CD4-positive, alpha-beta T cell treated with Interleukin-2 at 100 ng/mL for 4 hours (primary cell): ENCODE data around the gene HSD11B2.

Experiments
- DNase-seq: peaks from one replicate; pipeline ENCODE4 v3.0.0-alpha.2; 2020; ENCODE audit warnings: low spot score

The HSD11B2 gene

DNA sequence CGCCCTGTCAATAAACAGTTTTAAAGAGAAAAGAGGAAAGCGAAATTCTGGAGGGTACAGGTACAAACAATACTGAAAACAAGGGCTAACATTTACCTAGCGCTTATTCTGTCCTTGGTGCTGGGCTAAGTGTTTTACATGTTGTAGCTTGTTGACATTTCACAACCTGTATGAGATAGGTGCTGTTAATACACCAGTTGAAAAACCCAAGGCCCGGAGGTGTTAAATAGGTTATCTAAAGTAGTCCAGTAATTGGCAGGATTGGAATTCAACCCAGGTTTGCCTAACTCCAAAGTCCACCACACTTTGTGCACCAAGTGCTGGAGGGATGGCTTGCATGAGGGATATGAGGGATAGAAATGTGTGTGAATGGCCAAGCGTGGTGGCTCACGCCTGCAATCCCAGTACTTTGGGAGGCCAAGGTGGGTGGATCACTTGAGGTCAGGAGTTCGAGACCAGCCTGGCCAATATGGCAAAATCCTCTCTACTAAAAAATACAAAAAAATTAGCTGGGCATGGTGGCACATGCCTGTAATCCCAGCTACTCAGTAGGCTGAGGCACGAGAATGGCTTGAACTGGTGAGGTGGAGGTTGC, 47.1 kb downstream of the HSD11B2 start:
- DNase-seq: no peak

DNA sequence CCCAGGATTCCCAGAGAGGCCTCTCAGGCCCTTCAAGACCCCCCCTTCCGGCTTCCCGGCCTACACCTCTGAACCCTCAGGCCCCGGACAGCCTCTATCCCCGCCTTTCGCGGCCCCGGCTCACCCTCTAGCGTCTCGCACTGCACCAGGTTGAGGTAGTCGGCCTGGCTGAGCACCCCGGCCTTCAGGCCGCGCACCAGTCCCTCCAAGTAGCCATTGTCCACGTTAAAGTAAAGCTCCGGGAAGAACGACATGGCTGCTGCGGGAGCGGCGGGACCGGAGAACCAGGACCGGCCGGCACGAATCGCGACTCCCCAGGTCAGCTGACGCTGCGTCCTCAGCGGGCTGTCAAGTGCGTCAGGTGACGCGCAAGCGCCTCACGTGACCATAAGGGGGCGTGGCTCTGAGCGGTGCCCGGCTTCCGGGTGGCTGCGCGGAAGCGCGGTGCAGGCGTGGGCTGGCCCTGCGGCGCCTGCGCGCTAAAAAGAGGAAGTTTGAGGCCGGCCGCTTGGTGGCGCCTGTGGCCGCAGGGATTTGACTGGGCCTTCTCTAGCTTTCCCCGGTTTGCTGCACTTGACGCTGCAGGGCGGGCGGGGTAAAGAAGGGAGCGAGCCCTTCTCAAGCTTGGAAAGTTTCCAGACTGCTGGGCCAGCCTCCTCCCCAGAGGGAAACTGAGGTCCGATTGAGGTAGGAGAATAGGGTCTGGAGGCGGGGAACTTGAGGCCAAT, 50.1 kb downstream of the HSD11B2 start, which contains the start of gene ATP6V0D1:
ATP6V0D1 (minus strand) TSS at position 325 of the 728 bp plus-strand sequence; CDS start at position 254, 71 bp downstream.
- peak; percentile 98 for DNase-seq

DNA sequence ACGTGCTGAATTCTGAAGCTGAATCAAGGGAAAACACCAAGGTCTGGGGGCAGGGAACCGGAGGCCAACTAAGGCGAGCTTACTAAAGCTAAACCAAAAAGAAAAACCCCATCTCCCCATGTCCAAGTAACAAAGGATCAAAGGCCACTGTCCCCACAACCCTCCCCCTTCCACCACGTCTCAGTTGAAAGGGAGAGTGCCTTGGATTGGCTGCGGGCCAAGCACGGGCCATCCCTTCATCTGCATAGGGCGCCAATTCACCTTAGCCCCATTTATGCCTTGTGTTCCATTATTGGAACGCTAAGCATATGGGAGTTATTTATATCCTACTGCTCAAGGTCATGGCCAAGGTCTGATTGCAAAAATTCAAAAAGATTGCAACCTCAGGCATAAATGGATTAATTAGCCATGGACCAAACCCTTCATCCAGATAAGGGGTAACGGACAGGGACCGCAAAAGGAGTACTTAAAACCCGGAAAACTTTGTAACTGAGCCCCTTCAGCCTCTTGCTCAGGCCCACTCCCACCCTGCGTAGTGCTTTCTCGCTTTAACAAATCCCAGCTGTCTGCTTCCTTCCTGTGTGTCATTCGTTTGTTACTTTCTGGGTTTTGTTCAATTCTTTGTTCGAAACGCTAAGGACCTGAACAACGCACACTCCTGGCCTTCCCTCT, 50.8 kb downstream of the HSD11B2 start:
- peak; percentile 29 for DNase-seq

DNA sequence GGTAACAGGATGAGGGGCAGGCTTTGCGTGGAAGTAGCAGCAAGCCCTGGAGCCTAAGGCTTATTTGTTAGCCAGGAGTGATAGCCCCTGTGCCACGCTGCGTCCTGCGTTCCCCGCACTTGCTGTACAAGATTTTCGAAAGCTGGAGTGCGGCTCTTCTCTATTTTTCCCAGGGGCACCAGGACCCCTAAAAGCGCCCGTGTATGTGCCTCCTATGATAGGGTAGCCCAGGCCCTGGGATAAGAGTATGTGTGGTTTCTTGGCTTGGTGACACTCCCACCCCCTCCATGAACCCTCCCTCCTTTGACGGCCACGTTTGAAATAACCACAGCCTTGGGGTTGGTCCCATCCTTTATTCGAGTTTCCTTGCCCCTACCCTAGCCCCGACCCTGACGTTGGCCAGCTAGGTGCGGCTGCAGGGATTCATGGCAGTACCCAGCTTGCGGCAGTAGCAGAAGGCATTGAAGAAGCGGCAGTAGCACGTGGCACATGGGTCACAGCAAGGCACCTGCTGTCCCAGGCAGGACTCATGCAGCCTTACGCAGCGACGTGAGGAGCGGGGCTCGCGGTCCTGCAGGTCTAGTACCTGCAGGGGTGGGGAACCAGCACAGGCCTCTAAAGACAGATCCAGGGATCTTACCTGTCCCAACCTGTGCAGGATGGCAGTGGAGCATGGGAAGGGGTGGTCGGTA, 51.5 kb downstream of the HSD11B2 start:
- DNase-seq: no peak

DNA sequence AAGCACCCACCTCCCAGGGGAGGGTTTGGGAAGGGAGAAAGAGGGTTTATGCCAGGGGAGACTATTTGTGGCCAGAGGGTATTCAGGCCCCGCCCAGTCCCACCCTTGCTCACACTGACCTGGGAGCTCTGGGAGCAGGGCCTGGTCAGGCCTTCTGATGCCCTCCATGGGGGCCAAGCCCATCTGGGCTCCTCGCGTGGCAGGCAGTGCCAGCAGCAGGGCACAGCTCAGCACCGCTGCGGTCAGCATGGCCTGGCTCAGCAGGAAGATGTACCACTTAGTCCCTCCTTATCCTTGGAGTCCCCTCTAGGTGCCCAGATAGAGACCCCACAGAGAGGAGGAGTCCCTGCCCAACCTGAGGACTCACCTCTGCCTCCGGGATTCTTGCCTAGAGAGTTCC, 52.2 kb downstream of the HSD11B2 start, which contains the start of gene AGRP:
AGRP (minus strand) TSS at position 398 of the 400 bp plus-strand sequence; CDS start at position 249, 149 bp downstream.
- DNase-seq: no peak

DNA sequence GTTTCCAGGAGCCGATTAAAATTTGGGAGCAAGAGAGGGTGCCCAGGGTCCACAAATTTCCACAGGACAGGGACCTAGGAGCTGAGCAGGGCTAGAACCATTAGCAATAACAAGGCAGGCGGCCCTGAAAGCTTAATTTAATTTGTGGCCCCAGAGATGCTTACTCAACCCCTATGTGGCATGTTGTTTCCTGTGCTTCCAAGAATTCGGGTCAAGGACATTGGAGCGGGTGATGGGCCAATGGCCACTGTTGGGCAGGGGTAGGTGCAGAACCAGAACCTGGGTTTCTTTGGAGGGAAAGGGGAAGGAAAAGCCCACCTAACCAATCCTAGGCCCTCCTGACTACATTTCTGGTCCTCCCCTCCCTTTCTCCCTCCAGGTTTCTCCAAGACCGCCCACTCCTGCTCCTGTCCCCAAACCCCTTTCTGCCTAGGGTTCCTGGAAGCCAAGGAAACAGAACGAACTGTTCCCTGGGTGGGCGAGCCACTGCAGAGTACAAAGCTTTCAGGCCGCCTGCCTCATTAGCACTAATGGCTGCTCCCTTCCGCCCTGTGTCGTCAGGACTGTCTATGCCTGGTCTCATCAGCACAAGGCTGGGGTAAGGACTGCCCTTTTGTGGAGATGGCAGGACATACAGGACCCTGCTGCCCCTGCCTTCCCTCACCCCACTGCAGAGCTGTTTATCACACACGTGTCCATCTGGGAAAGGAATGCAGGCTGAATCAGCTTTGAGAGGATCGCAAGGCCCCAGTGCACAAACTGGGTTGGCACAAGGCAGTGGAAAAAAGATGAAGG, 53.0 kb downstream of the HSD11B2 start:
- DNase-seq: no peak

DNA sequence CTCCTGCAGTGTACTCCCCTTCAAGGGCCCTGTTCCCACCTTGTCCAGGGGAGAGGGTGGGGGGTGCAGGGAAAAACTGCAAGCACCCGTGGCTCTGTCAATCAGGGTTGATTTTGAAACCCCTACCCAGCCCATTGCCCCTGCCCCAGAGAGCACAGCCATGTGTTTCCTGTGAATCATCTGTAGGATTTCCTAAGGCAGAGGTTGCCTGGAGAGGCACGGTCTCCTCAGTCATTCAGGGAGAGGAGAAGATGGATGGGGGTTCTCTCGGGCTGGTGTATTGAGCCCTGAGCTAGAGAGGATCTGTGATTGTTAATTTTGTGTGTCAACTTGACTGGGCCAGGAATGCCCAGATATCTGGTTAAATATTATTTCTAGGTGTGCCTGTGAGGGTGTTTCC, 55.9 kb downstream of the HSD11B2 start:
- DNase-seq: no peak
